Kidney (tissue), 14 donors: ENCODE measurements around the gene MCU. TPM values are rescaled to one million over a fixed set of nuclear protein-coding genes. Genes with fewer than 3 reads are reported as not detected.

Experiments used
- DNase-seq, 5 donors: peaks; one replicate each; pipeline ENCODE4 v3.0.0-alpha.2; 2013 to 2020
- FAIRE-seq: peaks from 2 replicates; lab custom pipeline; 2012; peaks lifted over from hg19 to GRCh38; lab: Jason Lieb, UNC
- H3K27ac ChIP-seq, 2 donors: one replicate each; pipeline ENCODE4 v1.7.0; 2013; ENCODE audit warnings: low read depth in 2 of 2, low read length in 2 of 2, inconsistent platforms in 1 of 2
- H3K27me3 ChIP-seq: one replicate; pipeline ENCODE4 v1.7.1; 2013; ENCODE audit warnings: low read length, inconsistent platforms; ENCODE audit not compliant: control insufficient read depth, insufficient read depth
- H3K36me3 ChIP-seq, 3 donors: one replicate each; pipeline versions ENCODE4 v1.7.0 to v1.7.1; 2013; ENCODE audit warnings: low read length in 3 of 3, control low read depth in 1 of 3, inconsistent platforms in 1 of 3; ENCODE audit not compliant: insufficient read depth in 3 of 3, control insufficient read depth in 2 of 3
- H3K4me1 ChIP-seq, 3 donors: one replicate each; pipeline versions ENCODE4 v1.7.0 to v1.7.1; 2013; ENCODE audit warnings: low read length in 3 of 3, inconsistent platforms in 1 of 3, low read depth in 1 of 3; ENCODE audit not compliant: control insufficient read depth in 2 of 3, insufficient read depth in 2 of 3
- H3K4me3 ChIP-seq, 3 donors: one replicate each; pipeline versions ENCODE4 v1.7.0 to v1.8.1; 2013; ENCODE audit warnings: low read length in 3 of 3, control low read depth in 1 of 3, inconsistent platforms in 1 of 3
- H3K9ac ChIP-seq, 3 donors: one replicate each; pipeline versions ENCODE4 v1.7.0 to v1.7.1; 2013; ENCODE audit warnings: low read length in 3 of 3, control low read depth in 1 of 3, inconsistent platforms in 1 of 3
- H3K9me3 ChIP-seq, 3 donors: one replicate each; pipeline versions ENCODE4 v1.7.0 to v1.7.1; 2013; ENCODE audit warnings: low read length in 3 of 3, control low read depth in 1 of 3, inconsistent platforms in 1 of 3; ENCODE audit not compliant: control insufficient read depth in 2 of 3, insufficient read depth in 1 of 3
- CTCF ChIP-seq: IDR thresholded peaks from 3 replicates; pipeline ENCODE4 v1.5.1; 2012; ENCODE audit warnings: mild to moderate bottlenecking, moderate library complexity, borderline replicate concordance; ENCODE audit not compliant: insufficient read depth; ENCODE audit errors: extremely low read depth
- intact Hi-C: fragments of 100-400 bp; cut with DNase I; formaldehyde crosslinking; loops from one replicate; pipeline ENCODE4 v1.11.1; 2022
- polyA plus RNA-seq: library from polyadenylated mRNA; stranded (reverse); fragments of 350-450 nt; fragmentation: Illumina TruSeq; extraction: RNeasy Lipid Tissue Mini Kit (QIAGEN cat#74804); gene quantifications from one replicate; pipeline ENCODE4 v1.2.3, GENCODE V29; 2014; ENCODE audit warnings: low read depth, low replicate concordance; ENCODE audit not compliant: insufficient read depth
- total RNA-seq: library from RNA; stranded (reverse); fragmentation: NEBNext Ultra II Directional; extraction: Animal tissue kit (Norgen Biotek cat#: 25700); gene quantifications from one replicate; pipeline ENCODE4 v1.2.1, GENCODE V29; 2021
- donor health status: control.
- donor health status: control.
- donor health status: control.
- donor health status: control.
- donor health status: control.
- donor health status: DM: yes; HTN: yes; CAD: no.
- donor health status: Normal renal cell carcinoma (clear cell type).

MCU gene
- total and polyA plus RNA-seq, 2 donors from 2014 or later, result 18.6 to 37.6 TPM

GRCh38 chr10:72883861-72884260 lies 191.9 kb downstream of the MCU start:
- Histone ChIP-seq H3K9me3 (no peaks in the 10 kb centered on the region), H3K4me1 (no peaks in the 10 kb centered on the region), H3K36me3 (no peaks in the 10 kb centered on the region), H3K27ac (no peak overlapping the region), H3K27me3 (no peaks in the 10 kb centered on the region), H3K4me3 (no peak overlapping the region), H3K9ac (no peak overlapping the region)
- DNase-seq (no peak), FAIRE-seq (no peak)
- intact Hi-C loops, result no loop called here
- TF ChIP-seq CTCF, result no peak

DNA sequence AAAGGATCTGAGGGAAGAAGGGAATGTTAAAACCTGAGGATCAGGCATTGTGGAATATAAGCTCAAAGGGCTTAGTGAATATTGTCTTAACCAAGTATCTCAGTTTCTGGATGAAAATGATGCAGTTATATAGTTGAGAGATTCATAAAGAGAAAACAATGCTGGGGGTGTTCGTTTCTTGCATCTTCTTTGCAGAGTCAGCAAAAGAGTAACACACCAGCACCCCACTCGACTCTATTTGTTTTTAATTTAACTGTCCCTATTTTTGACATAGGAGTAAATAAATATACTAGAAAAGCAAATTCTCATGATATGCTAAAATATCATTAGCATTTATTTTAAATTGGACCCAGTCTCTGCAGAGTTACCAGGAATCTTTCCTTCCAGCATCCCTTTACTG lies 194.0 kb downstream of the MCU start:
- H3K9me3 ChIP-seq, result no peaks in the 10 kb centered on the region
- no peaks in the 10 kb centered on the region for H3K4me1 ChIP-seq
- no peak for DNase-seq
- intact Hi-C loops, result no loop called here
- H3K4me3 ChIP-seq, result no peak overlapping the region
- TF ChIP-seq CTCF, result no peak
- no peak for FAIRE-seq
- H3K36me3 ChIP-seq, result no peaks in the 10 kb centered on the region
- H3K9ac ChIP-seq, result no peak overlapping the region
- no peak overlapping the region for H3K27ac ChIP-seq
- no peaks in the 10 kb centered on the region for H3K27me3 ChIP-seq

GRCh38 chr10:72886621-72887020 lies 194.7 kb downstream of the MCU start:
- Histone ChIP-seq H3K4me1 (no peaks in the 10 kb centered on the region), H3K27ac (no peak overlapping the region), H3K36me3 (no peaks in the 10 kb centered on the region), H3K9ac (no peak overlapping the region), H3K27me3 (no peaks in the 10 kb centered on the region), H3K9me3 (no peaks in the 10 kb centered on the region), H3K4me3 (no peak overlapping the region)
- intact Hi-C loops, result no loop called here
- FAIRE-seq (no peak), DNase-seq (no peak)
- no peak for TF ChIP-seq CTCF

- Histone ChIP-seq H3K4me3 (no peak overlapping the region), H3K9ac (no peak overlapping the region), H3K36me3 (no peaks in the 10 kb centered on the region), H3K4me1 (no peaks in the 10 kb centered on the region), H3K9me3 (no peaks in the 10 kb centered on the region), H3K27me3 (no peaks in the 10 kb centered on the region), H3K27ac (no peak overlapping the region)
- no peak for TF ChIP-seq CTCF
- intact Hi-C loops, result no loop called here
- peak in 1 of 5 donors; percentile 7 for DNase-seq
- FAIRE-seq, result no peak
These were observed 195.1 kb downstream of the MCU start for GRCh38 chr10:72887043-72887442.
